Lower leg skin (tissue), 4 donors: ENCODE data around the gene TTC39C. TPM values are rescaled to one million over a fixed set of nuclear protein-coding genes. Genes with fewer than 3 reads are reported as not detected.

Experiments used
- DNase-seq, 2 donors: peaks; one replicate each; pipeline ENCODE4 v3.0.0-alpha.2; 2019; ENCODE audit warnings: low spot score in 2 of 2
- H3K4me3 ChIP-seq: fragments of 200-600 bp; sonication (generic); 2 replicates; pipeline ENCODE4 v1.5.1; 2017; ENCODE audit warnings: mild to moderate bottlenecking, low read depth; ENCODE audit not compliant: poor library complexity, severe bottlenecking
- CTCF ChIP-seq, 3 donors: fragments of 450-650 bp; IDR thresholded peaks; one replicate each; pipeline ENCODE4 v1.5.1; 2016; ENCODE audit warnings: antibody characterized with exemption in 3 of 3, mild to moderate bottlenecking in 3 of 3, moderate library complexity in 2 of 3
- POLR2A ChIP-seq, 2 donors: fragments of 450-650 bp; IDR thresholded peaks; one replicate each; pipeline ENCODE4 v1.6.1; 2016 to 2017; ENCODE audit warnings: antibody characterized with exemption in 2 of 2, mild to moderate bottlenecking in 1 of 2, moderate library complexity in 1 of 2
- WGBS, 2 donors: methylation state at CpG; one replicate each; pipeline ENCODE4 v1.1.5; 2018; 5-methylcytosine and 5-hydroxymethylcytosine counted together
- intact Hi-C: fragments of 100-400 bp; cut with DNase I; formaldehyde crosslinking; loops from one replicate; pipeline ENCODE4 v1.15.0; 2023; ENCODE audit warnings: low total_unique reads
- total RNA-seq, 4 donors: library from RNA; depleted of rRNA; stranded (reverse); fragments of >200 nt; gene quantifications; one replicate each; pipeline ENCODE4 v1.1.0, GENCODE V29; 2016

Gene TTC39C
- total RNA-seq, 4 donors from 2014 or later, result 66.6 to 96.7 (median 82.1) TPM

- TF ChIP-seq POLR2A (IDR thresholded peaks at IDR 0.05), result no peak
- no peak for TF ChIP-seq CTCF (IDR thresholded peaks at IDR 0.05)
- intact Hi-C loops, result no loop called here
- 83 to 84% methylated on average over 7 of the region's 7 CpGs for WGBS, 2 donors
- H3K4me3 ChIP-seq, result no peak overlapping the region
- no peak for DNase-seq
These were observed 63.8 kb downstream of the TTC39C start for GRCh38 chr18:24078391-24078790.

- intact Hi-C loops, result no loop called here
- WGBS, 2 donors, result 92 to 94% methylated on average over 7 of the region's 7 CpGs
- no peak for DNase-seq
- TF ChIP-seq POLR2A (IDR thresholded peaks at IDR 0.05) (no peak), CTCF (IDR thresholded peaks at IDR 0.05) (no peak)
- H3K4me3 ChIP-seq, result no peak overlapping the region
These were observed 66.3 kb downstream of the TTC39C start for GRCh38 chr18:24080861-24081260.

- TF ChIP-seq POLR2A (IDR thresholded peaks at IDR 0.05) (no peak), CTCF (IDR thresholded peaks at IDR 0.05) (no peak)
- intact Hi-C loops, result no loop called here
- no peak for DNase-seq
- no peak overlapping the region for H3K4me3 ChIP-seq
- WGBS, 2 donors, result 95 to 98% methylated on average over 3 of the region's 3 CpGs
These were observed 69.0 kb downstream of the TTC39C start for GRCh38 chr18:24083550-24083949.

- no peak overlapping the region for H3K4me3 ChIP-seq
- intact Hi-C loops, result no loop called here
- TF ChIP-seq POLR2A (IDR thresholded peaks at IDR 0.05) (no peak), CTCF (IDR thresholded peaks at IDR 0.05) (no peak)
- WGBS, 2 donors, result 72 to 75% methylated on average over 5 of the region's 5 CpGs
- no peak for DNase-seq
These were observed 71.5 kb downstream of the TTC39C start for GRCh38 chr18:24086082-24086481.

- intact Hi-C loops, result no loop called here
- no peak overlapping the region for H3K4me3 ChIP-seq
- no peak for DNase-seq
- no peak for TF ChIP-seq CTCF (IDR thresholded peaks at IDR 0.05)
- no peak for TF ChIP-seq POLR2A (IDR thresholded peaks at IDR 0.05)
- WGBS, 2 donors, result 51 to 57% methylated on average over 4 of the region's 4 CpGs
These were observed 74.5 kb downstream of the TTC39C start for GRCh38 chr18:24089076-24089475.
